ENCODE results near the gene CDA.
A peak's percentile ranks its signal among the peaks of the same experiment; 100 is the strongest.

CDA gene

DNA sequence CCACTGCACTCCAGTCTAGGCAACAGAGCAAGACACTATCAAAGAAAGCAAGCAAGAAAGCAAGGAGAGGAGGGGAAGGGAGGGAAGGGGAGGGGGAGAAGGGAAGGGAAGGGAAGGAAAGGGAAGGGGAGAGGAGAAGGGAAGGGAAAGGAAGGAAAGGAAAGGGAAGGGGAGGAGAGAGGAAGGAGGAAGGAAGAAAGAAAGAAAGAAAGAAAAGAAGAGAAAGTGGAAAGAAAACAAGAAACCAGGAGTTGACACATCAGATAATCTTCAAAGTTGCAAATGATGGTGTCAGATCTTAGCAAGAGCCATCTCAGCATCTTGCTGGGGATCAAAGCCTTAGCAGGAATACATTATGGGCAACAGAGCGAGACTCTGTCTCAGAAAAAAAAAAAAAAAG is 14.9 kb upstream of the CDA start:
- no peak overlapping the region for H3K27ac Mint-ChIP-seq
- ATAC-seq (ENCODE audit: low read depth) (no peak), DNase-seq (ENCODE audit: low spot score in 2 of 2) (no peak)
- peaks cover 2% of the 10 kb centered on the region for H3K9me3 Mint-ChIP-seq
- no peak overlapping the region for H3K4me3 Mint-ChIP-seq
- H3K4me1 Mint-ChIP-seq = no peaks in the 10 kb centered on the region
- peaks cover 27% of the 10 kb centered on the region for H3K27me3 Mint-ChIP-seq
- H3K36me3 Mint-ChIP-seq = no peaks in the 10 kb centered on the region

DNA sequence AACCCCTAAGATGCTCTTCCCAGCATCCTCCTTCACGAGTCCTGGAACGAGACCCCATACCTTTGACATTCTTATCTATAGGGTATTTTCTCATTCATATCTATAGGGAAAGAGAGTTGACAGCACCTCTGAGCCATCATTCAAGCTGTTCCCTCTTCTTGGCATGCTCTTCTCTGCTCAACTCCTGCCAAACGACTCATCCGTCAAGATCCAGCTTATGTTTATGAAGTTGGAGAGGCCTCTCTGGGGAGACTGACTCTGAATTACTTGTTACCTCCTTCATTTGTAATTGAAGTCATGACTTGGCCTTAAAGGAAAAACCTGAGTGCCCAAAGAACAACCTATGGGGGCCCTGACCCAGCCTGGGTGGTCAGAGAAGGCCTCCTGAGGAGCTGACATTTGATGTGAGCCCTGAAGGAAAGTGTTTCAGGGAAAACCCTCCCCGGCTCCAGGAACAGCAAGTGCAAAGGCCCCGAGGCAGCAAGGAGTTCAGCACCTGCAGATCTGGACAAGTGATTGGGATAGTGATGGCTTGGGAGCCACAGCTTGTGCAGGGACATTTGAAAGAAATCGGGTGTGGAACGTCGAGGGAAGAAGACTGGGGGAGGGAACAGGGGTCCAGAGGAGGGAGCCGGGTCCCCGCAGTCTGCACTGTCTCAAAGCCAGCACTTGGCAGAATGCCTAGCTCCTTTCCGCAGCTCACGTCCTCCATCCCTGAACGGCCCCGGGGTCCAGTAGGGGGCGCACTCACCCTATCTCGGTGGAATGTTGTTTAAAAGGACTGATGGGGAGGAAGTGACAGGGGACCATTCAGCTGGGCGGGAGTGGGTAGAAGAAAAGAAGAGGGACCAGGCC is 14.0 kb upstream of the CDA start:
- ATAC-seq (ENCODE audit: low read depth) (peak; percentile 35), DNase-seq (ENCODE audit: low spot score in 2 of 2) (no peak)
- peaks cover 2% of the 10 kb centered on the region for H3K9me3 Mint-ChIP-seq
- no peak overlapping the region for H3K4me3 Mint-ChIP-seq
- H3K27me3 Mint-ChIP-seq = peaks cover 28% of the 10 kb centered on the region
- no peaks in the 10 kb centered on the region for H3K4me1 Mint-ChIP-seq
- no peaks in the 10 kb centered on the region for H3K36me3 Mint-ChIP-seq
- H3K27ac Mint-ChIP-seq = no peak overlapping the region

DNA sequence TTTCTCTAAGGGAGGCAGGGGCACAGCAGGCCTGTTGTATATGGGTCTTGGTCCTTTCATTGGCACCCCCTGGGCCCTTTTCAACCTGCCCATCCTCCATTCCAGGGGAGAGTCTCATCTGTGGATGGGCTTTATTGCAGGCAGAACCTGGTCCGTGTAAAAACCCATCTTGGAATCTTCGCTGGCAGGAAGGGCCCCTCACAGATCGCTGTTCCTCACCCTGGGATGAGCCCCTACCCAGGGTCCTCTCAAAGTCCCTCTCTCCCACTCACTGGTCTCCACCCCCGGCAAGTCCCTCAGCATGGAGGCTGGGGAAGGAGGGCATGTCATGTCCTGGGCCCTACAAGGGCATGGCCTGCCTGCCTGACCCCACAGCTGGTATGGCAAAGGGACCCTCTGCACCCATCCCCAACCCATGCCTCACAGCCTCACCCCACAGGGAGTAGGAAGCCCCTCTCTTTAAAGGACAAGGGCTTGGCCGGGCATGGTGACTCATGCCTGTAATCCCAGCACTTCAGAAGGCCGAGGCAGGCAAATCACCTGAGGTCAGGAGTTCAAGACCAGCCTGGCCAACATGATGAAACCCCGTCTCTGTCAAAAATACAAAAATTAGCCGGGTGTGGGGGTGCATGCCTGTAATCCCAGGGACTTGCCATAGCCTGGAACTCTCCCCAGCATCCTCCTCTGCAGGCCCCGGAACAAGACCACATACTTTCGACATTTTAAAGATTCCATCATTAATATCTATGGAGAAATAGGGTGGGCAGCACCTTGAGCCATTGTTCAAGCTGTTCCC is 13.2 kb upstream of the CDA start:
- Mint-ChIP-seq H3K9me3 (peaks cover 2% of the 10 kb centered on the region), H3K27ac (no peak overlapping the region), H3K4me1 (no peaks in the 10 kb centered on the region), H3K4me3 (no peak overlapping the region), H3K27me3 (peaks cover 28% of the 10 kb centered on the region), H3K36me3 (no peaks in the 10 kb centered on the region)
- DNase-seq (ENCODE audit: low spot score in 2 of 2) (no peak), ATAC-seq (ENCODE audit: low read depth) (no peak)

DNA sequence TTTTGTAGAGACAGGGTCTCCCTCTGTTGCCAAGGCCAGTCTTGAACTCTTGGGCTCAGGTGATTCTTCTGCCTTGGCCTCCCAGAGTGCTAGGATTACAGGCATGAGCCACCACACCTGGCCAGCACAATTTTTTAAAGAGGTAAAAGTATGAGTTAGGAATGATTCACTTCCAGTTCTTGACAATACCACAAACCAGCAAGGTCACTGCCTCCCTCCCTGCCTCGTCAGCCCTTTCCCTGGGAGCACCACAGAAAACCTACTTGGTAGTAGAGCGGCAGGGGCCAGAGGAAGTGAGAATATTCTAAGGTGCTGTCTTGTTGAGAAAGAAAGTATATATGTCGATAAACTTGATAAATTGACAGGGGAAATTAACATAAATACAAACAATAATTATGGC is 10.8 kb upstream of the CDA start:
- DNase-seq (ENCODE audit: low spot score in 2 of 2) (no peak), ATAC-seq (ENCODE audit: low read depth) (no peak)
- H3K4me3 Mint-ChIP-seq = no peak overlapping the region
- H3K4me1 Mint-ChIP-seq = no peaks in the 10 kb centered on the region
- H3K27ac Mint-ChIP-seq = no peak overlapping the region
- H3K9me3 Mint-ChIP-seq = no peaks in the 10 kb centered on the region
- H3K27me3 Mint-ChIP-seq = peaks cover 22% of the 10 kb centered on the region
- H3K36me3 Mint-ChIP-seq = no peaks in the 10 kb centered on the region

DNA sequence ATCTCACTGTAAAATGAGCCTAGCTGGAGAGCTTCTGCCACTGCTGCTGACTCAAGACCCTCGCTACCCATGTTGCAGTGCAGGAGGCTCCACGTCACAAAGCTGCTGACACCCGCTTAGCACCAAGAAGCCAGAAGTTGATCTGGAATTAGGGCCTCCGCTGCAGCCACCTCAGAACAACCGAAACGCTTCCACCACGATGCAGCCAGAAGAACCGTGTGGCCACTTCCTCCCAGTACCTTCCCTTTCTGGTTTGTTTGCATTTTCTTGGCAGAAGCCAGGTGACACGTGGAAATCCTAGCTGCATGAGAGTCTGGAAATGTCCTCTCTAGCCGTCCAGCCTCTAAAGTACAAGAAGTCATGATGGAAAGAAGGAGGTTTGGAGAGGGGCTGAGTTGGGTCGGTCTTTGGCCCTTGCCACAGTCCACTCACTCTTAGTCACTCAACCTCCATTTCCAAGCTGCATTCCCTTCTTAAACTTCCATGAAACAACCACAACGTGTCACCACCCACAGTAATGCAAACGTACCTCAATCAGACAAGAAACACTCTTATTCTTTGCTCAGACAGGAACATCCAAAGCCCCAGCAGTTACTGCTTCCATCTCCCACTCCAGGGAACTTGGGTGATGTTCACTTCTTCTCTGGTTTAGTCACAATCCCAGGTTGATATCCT is 10.0 kb upstream of the CDA start:
- Mint-ChIP-seq H3K4me1 (no peaks in the 10 kb centered on the region), H3K4me3 (no peak overlapping the region), H3K36me3 (no peaks in the 10 kb centered on the region), H3K9me3 (no peaks in the 10 kb centered on the region), H3K27me3 (peaks cover 15% of the 10 kb centered on the region), H3K27ac (no peak overlapping the region)
- DNase-seq (ENCODE audit: low spot score in 2 of 2) = no peak
- ATAC-seq (ENCODE audit: low read depth) = no peak

DNA sequence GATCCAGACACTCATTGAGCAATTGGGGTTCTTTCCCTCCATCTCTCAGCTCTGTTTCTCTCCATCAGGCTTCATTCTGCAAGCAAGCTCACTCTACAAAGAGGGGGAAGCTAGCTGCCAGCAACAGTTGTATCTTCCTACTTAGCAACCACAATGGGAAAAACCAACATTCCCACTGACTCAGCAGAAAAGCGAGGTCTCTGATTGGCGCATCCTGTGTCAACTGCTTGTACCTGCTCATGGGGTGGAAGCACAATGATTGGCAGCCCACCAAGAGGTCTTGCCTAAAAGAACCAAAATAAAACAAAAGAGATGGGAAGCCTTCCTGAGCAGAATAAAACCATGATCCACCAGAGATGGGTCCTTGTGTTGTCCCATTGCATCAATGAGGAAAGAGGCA is 4.0 kb upstream of the CDA start:
- Mint-ChIP-seq H3K4me3 (no peak overlapping the region), H3K27ac (no peak overlapping the region), H3K4me1 (peaks cover 6% of the 10 kb centered on the region), H3K36me3 (no peaks in the 10 kb centered on the region), H3K27me3 (peaks cover 31% of the 10 kb centered on the region), H3K9me3 (no peaks in the 10 kb centered on the region)
- DNase-seq (ENCODE audit: low spot score in 2 of 2) = no peak
- no peak for ATAC-seq (ENCODE audit: low read depth)

DNA sequence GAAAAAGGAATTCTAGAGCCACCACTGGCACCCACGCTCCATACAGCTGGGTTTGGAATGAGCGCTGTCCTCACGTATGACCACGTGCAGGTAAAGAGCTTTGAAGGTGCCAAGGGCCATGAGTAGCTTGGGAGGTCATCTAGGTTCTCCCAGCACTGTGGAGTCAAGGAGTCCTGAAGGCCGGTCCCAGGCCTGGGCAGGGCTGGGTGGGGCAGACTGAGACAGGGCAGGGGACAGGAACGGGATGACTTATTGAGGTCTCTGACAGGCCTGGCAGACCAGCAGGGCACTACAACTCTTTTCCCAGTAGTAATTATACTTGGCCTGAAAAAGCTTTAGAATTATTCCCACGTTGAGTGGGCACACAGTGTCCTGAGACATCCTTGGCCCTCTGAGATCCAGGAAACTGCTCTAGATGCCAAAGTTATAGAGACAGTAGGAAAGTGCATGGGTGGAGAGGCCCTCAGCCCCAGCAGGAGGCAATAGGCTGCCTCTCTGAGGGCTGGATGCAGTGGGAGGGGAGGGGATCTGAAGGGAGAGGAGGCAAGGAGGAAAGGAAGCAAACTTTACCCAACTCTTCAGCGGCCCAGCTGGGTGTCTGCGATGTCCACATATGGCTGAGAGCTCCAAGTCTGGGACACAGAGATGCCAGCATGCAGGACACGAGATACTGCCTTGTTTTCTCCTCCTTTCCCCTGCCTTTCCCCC is 1.8 kb upstream of the CDA start:
- H3K9me3 Mint-ChIP-seq = no peaks in the 10 kb centered on the region
- DNase-seq (ENCODE audit: low spot score in 2 of 2) (no peak), ATAC-seq (ENCODE audit: low read depth) (no peak)
- peaks cover 41% of the 10 kb centered on the region for H3K27me3 Mint-ChIP-seq
- H3K36me3 Mint-ChIP-seq = no peaks in the 10 kb centered on the region
- no peak overlapping the region for H3K4me3 Mint-ChIP-seq
- peaks cover 6% of the 10 kb centered on the region for H3K4me1 Mint-ChIP-seq
- no peak overlapping the region for H3K27ac Mint-ChIP-seq

DNA sequence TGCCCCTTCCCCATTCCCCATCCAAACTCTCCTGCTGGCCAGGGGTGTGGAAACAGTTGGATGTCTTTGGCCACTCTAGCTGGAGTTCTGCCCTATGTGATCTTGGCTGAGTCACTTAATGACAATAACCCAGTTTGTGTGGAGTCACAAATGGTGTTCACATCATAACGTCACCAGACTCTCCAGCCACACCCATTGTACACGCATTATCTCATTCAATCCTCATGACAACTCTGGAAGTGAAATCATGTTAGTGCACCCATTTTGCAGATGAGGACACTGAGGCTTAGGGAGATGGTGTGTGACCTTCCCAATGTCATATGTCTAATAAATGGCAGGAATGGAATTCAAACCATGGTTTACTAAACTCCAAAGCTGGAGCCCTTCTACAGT is 1.2 kb upstream of the CDA start:
- Mint-ChIP-seq H3K27ac (no peak overlapping the region), H3K4me3 (no peak overlapping the region), H3K9me3 (no peaks in the 10 kb centered on the region), H3K4me1 (peaks cover 6% of the 10 kb centered on the region), H3K36me3 (no peaks in the 10 kb centered on the region), H3K27me3 (peaks cover 45% of the 10 kb centered on the region)
- ATAC-seq (ENCODE audit: low read depth) (no peak), DNase-seq (ENCODE audit: low spot score in 2 of 2) (no peak)

DNA sequence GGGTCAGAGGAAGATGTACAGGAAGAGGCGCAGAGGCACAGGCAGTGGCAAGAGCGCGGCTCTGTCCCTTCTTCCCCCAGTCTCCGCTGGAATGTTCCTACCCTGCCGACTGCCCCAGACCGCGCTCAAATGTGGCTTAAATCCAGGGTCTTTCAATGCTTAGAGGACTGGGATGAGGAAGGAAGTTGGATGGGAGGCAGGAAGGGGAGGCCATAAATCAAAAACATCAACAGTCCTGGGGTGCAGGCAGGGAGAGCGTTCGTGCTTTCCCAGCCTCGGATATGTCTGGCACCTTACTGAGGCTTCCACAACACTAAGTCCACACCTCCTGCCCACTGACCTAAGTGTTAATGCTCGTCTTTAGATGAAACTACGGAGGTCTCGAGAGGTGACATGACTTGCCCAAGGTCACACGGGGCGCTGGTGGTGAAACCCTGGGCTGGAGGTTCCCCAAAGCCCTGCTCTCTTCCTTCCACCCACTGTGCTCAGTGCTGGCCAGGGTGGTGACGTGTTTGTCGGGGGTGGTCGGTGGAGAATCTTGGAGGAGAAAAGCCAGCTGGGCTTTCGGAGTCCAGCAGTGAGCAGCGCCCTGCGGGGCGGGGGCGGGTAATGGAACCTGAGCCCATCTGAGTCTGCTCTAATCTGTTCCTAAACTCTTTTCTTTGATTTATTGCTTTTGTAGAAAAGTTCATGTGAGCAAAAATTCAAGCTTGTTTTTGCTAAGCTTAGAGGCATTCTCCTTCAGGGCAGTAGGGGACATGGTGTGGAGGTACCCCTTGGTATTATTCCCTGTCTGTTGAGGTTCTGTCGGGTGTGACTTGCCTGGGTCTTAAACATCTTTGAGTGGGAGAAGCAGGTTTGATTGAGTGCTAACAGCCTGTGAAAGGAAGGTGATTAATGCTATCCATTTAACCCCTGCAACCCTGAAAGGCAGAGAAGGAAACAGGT is 708 bp downstream of the CDA start:
- Mint-ChIP-seq H3K27me3 (peaks cover 45% of the 10 kb centered on the region), H3K9me3 (no peaks in the 10 kb centered on the region), H3K4me3 (no peak overlapping the region), H3K36me3 (peaks cover 2% of the 10 kb centered on the region), H3K4me1 (peaks cover 6% of the 10 kb centered on the region), H3K27ac (no peak overlapping the region)
- DNase-seq (ENCODE audit: low spot score in 2 of 2) (no peak), ATAC-seq (ENCODE audit: low read depth) (no peak)

DNA sequence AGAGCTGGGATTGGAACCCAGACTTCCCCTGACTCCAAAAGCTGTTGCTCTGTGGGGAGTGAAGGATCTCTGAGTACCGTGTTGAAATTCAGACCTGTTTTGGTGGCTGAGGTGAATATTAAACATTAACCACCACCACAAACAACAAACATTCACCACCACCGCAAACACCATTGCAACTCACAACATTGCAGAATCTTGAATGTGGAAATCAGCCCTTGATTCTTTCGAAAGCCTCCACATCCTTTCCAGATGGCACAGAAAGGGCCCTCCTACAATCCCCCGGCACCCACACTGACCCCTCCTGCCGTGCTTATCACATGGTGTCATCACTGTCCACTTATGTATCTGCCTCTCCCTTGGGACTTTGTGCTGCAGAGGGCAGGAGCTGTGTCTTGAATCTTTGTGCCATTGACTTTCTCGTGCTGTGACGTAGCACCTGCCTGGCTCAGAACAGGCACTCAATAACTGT is 1.4 kb downstream of the CDA start:
- Mint-ChIP-seq H3K9me3 (no peaks in the 10 kb centered on the region), H3K36me3 (peaks cover 2% of the 10 kb centered on the region), H3K27ac (no peak overlapping the region), H3K27me3 (peaks cover 43% of the 10 kb centered on the region), H3K4me1 (peaks cover 6% of the 10 kb centered on the region), H3K4me3 (no peak overlapping the region)
- DNase-seq (ENCODE audit: low spot score in 2 of 2) (no peak), ATAC-seq (ENCODE audit: low read depth) (no peak)

DNA sequence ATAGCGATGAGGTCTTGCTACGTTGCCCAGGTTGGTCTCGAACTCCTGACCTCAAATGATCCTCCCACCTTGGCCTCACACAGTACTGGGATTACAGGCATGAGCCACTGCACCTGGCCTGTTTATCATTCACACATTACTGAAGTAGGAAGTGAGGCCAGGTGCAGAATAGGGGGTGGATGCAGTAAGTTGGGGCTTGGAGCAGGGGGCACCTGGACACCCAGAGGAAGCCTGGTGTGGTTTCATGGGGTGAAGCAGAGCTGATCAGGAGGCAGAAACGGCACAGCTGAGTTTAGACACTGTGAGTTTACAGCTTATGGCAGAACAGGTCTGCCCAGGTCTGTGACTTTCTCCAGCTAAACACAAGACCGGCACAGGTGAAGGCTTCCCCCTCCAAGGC is 4.9 kb downstream of the CDA start:
- DNase-seq (ENCODE audit: low spot score in 2 of 2) (no peak), ATAC-seq (ENCODE audit: low read depth) (no peak)
- Mint-ChIP-seq H3K27me3 (peaks cover 31% of the 10 kb centered on the region), H3K36me3 (peaks cover 2% of the 10 kb centered on the region), H3K4me3 (no peak overlapping the region), H3K9me3 (peaks cover under 1% of the 10 kb centered on the region), H3K4me1 (peaks cover 6% of the 10 kb centered on the region), H3K27ac (no peak overlapping the region)

DNA sequence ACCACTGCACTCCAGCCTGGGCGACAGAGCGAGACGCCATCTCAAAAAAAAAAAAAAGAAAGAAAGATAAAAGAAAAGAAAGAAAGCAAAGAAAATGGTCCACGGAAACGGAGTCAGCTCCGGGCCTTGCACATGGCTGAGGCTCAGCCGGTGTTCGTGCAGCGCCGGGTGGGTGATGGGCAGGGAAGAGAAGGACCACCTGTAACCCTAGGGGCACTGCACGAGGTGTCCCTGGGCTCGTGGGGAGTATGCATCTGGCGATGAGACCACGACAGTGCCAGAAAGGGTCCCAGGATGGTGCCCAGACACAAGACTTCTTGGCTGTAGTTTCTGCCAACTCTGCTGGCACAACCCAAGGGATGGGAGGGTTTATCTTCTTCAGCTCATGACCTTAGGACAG is 5.8 kb downstream of the CDA start:
- H3K27me3 Mint-ChIP-seq = peaks cover 27% of the 10 kb centered on the region
- H3K4me3 Mint-ChIP-seq = no peak overlapping the region
- no peaks in the 10 kb centered on the region for H3K4me1 Mint-ChIP-seq
- ATAC-seq (ENCODE audit: low read depth) (no peak), DNase-seq (ENCODE audit: low spot score in 2 of 2) (no peak)
- H3K36me3 Mint-ChIP-seq = peaks cover 2% of the 10 kb centered on the region
- H3K9me3 Mint-ChIP-seq = peaks cover 2% of the 10 kb centered on the region
- H3K27ac Mint-ChIP-seq = no peak overlapping the region

DNA sequence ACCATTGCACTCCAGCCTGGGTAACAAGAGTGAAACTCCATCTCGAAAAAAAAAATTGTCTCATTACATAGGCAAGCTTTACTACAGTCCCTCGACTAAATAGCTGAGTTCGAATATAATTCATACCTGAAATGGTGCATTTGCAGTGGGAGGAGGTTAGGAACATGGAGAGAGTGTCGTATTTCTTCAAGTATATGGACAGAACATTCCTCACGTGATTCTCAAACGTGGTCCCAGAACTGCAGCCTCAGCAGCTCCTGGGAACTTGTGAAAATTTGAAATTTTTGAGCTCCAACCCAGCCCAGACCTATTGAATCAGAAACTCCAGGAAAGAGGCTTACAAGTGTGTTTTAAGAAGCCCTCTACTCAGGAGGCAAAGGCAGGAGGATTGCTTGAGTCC is 7.2 kb downstream of the CDA start:
- no peak overlapping the region for H3K4me3 Mint-ChIP-seq
- peaks cover 2% of the 10 kb centered on the region for H3K9me3 Mint-ChIP-seq
- ATAC-seq (ENCODE audit: low read depth) (no peak), DNase-seq (ENCODE audit: low spot score in 2 of 2) (no peak)
- peaks cover 2% of the 10 kb centered on the region for H3K36me3 Mint-ChIP-seq
- no peak overlapping the region for H3K27ac Mint-ChIP-seq
- H3K4me1 Mint-ChIP-seq = no peaks in the 10 kb centered on the region
- peaks cover 24% of the 10 kb centered on the region for H3K27me3 Mint-ChIP-seq
